T follicular helper cell (primary cell): ENCODE data around the gene KRT6A.

ENCODE experiments used
- DNase-seq: peaks from one replicate; pipeline ENCODE4 v3.0.0-alpha.2; 2020; ENCODE audit warnings: low read depth

KRT6A gene

GRCh38 chr12:52524898-52525591 lies 32.0 kb upstream of the KRT6A start:
- no peak for DNase-seq

GRCh38 chr12:52524241-52524897 lies 31.3 kb upstream of the KRT6A start:
- DNase-seq = no peak

GRCh38 chr12:52523824-52524223 lies 30.8 kb upstream of the KRT6A start:
- no peak for DNase-seq

- no peak for DNase-seq
These were observed 29.4 kb upstream of the KRT6A start for GRCh38 chr12:52522346-52523011.

- DNase-seq = no peak
These were observed 28.7 kb upstream of the KRT6A start for GRCh38 chr12:52521568-52522266.

GRCh38 chr12:52521175-52521567 lies 28.1 kb upstream of the KRT6A start:
- DNase-seq = no peak

GRCh38 chr12:52519826-52520662 lies 27.0 kb upstream of the KRT6A start, which contains the start of gene KRT5:
Gene KRT5 (minus strand): TSS chr12:52520394. CDS start chr12:52520296, 98 bp downstream.
- no peak for DNase-seq

GRCh38 chr12:52519387-52519703 lies 26.3 kb upstream of the KRT6A start:
- no peak for DNase-seq

- no peak for DNase-seq
These were observed 25.7 kb upstream of the KRT6A start for GRCh38 chr12:52518574-52519386.

- DNase-seq = no peak
These were observed 24.8 kb upstream of the KRT6A start for GRCh38 chr12:52517888-52518287.

- no peak for DNase-seq
These were observed 24.2 kb upstream of the KRT6A start for GRCh38 chr12:52517005-52517835.

- DNase-seq = no peak
These were observed 23.1 kb upstream of the KRT6A start for GRCh38 chr12:52515927-52516831.

GRCh38 chr12:52515319-52515646 lies 22.2 kb upstream of the KRT6A start:
- no peak for DNase-seq

- DNase-seq = no peak
These were observed 21.6 kb upstream of the KRT6A start for GRCh38 chr12:52514471-52515318.

- no peak for DNase-seq
These were observed 20.7 kb upstream of the KRT6A start for GRCh38 chr12:52513736-52514135.

GRCh38 chr12:52508211-52508610 lies 15.2 kb upstream of the KRT6A start:
- DNase-seq = no peak

- no peak for DNase-seq
These were observed 14.0 kb upstream of the KRT6A start for GRCh38 chr12:52506858-52507715.
